Retinal pigment epithelial cell (primary cell): ENCODE data around the gene CDK14.

Experiments used
- DNase-seq: peaks from one replicate; pipeline ENCODE4 v3.0.0-alpha.2; 2010; ENCODE audit warnings: low read depth
- H3K4me3 ChIP-seq: 2 replicates; pipeline ENCODE4 v1.5.1; 2011; ENCODE audit warnings: mild to moderate bottlenecking, low read length, control low read depth, moderate library complexity
- CTCF ChIP-seq: conservative IDR thresholded peaks from 2 replicates; pipeline ENCODE4 v1.5.1; 2011; ENCODE audit warnings: low read depth, low read length, control low read depth, inconsistent platforms

CDK14 gene

GRCh38 chr7:91055219-91055618 lies 459.1 kb downstream of the CDK14 start:
- peak; percentile 38 for TF ChIP-seq CTCF
- DNase-seq, result no peak
- H3K4me3 ChIP-seq, result no peak overlapping the region

- no peak overlapping the region for H3K4me3 ChIP-seq
- no peak for TF ChIP-seq CTCF
- DNase-seq, result no peak
Measured at GRCh38 chr7:91062713-91063112, 466.6 kb downstream of the CDK14 start.

- TF ChIP-seq CTCF, result no peak
- no peak overlapping the region for H3K4me3 ChIP-seq
- DNase-seq, result no peak
Measured at GRCh38 chr7:91064052-91064451, 467.9 kb downstream of the CDK14 start.

- no peak overlapping the region for H3K4me3 ChIP-seq
- DNase-seq, result no peak
- TF ChIP-seq CTCF, result no peak
Measured at GRCh38 chr7:91064938-91065337, 468.8 kb downstream of the CDK14 start.

- no peak overlapping the region for H3K4me3 ChIP-seq
- TF ChIP-seq CTCF, result no peak
- no peak for DNase-seq
Measured at GRCh38 chr7:91066627-91067026, 470.5 kb downstream of the CDK14 start.

- TF ChIP-seq CTCF, result no peak
- H3K4me3 ChIP-seq, result no peak overlapping the region
- DNase-seq, result no peak
Measured at GRCh38 chr7:91067242-91067641, 471.1 kb downstream of the CDK14 start.

GRCh38 chr7:91068136-91068795 lies 472.1 kb downstream of the CDK14 start:
- H3K4me3 ChIP-seq, result no peak overlapping the region
- no peak for DNase-seq
- no peak for TF ChIP-seq CTCF
